Neural progenitor cell (in vitro differentiated cells): ENCODE results near the gene IL18R1. TPM values are rescaled to one million over a fixed set of nuclear protein-coding genes. Genes with fewer than 3 reads are reported as not detected.

ENCODE experiments used
- DNase-seq: peaks from one replicate; pipeline ENCODE4 v3.0.0-alpha.2; 2016; ENCODE audit warnings: low spot score
- H2AFZ ChIP-seq: fragments of 200-600 bp; sonication (generic); replicated peaks from 2 replicates; pipeline ENCODE4 v1.6.1; 2016; ENCODE audit warnings: antibody characterized with exemption
- H3F3A ChIP-seq: fragments of 200-600 bp; sonication (generic); 2 replicates; pipeline ENCODE4 v1.6.1; 2016; ENCODE audit warnings: antibody characterized with exemption, low read depth
- H3K27ac ChIP-seq: fragments of 200-600 bp; sonication (generic); 2 replicates; pipeline ENCODE4 v1.5.1; 2016; ENCODE audit warnings: mild to moderate bottlenecking
- H3K27me3 ChIP-seq: fragments of 200-600 bp; sonication (generic); 2 replicates; pipeline ENCODE4 v1.6.1; 2016; ENCODE audit warnings: mild to moderate bottlenecking, moderate library complexity
- H3K36me3 ChIP-seq: fragments of 200-600 bp; sonication (generic); 2 replicates; pipeline ENCODE4 v1.5.1; 2016
- H3K4me1 ChIP-seq: fragments of 200-600 bp; sonication (generic); 2 replicates; pipeline ENCODE4 v1.6.1; 2016; ENCODE audit warnings: mixed run types
- H3K4me2 ChIP-seq: fragments of 200-600 bp; sonication (generic); 2 replicates; pipeline ENCODE4 v1.6.1; 2016
- H3K4me3 ChIP-seq: fragments of 200-600 bp; sonication (generic); 2 replicates; pipeline ENCODE4 v1.5.1; 2016
- H3K79me2 ChIP-seq: fragments of 200-600 bp; sonication (generic); 2 replicates; pipeline ENCODE4 v1.6.1; 2016; ENCODE audit warnings: low read depth
- H3K9ac ChIP-seq: fragments of 200-600 bp; sonication (generic); 2 replicates; pipeline ENCODE4 v1.6.1; 2016
- H3K9me3 ChIP-seq: fragments of 200-600 bp; sonication (generic); 2 replicates; pipeline ENCODE4 v1.5.1; 2016; ENCODE audit warnings: low read depth
- H4K20me1 ChIP-seq: fragments of 200-600 bp; sonication (generic); 2 replicates; pipeline ENCODE4 v1.6.1; 2016; ENCODE audit warnings: low read depth
- H3K27ac Mint-ChIP-seq: 3 replicates; pipeline ENCODE4 v1.8.0; 2021; ENCODE audit warnings: mixed read lengths
- H3K27me3 Mint-ChIP-seq: 2 replicates; pipeline ENCODE4 v1.8.0; 2022; ENCODE audit warnings: low read depth, mild to moderate bottlenecking, inconsistent platforms, moderate library complexity, mixed read lengths; ENCODE audit not compliant: insufficient read depth
- H3K36me3 Mint-ChIP-seq: 3 replicates; pipeline ENCODE4 v1.8.0; 2021; ENCODE audit warnings: mixed read lengths
- H3K4me1 Mint-ChIP-seq: 3 replicates; pipeline ENCODE4 v1.8.0; 2021; ENCODE audit warnings: mixed read lengths
- H3K4me3 Mint-ChIP-seq: 3 replicates; pipeline ENCODE4 v1.8.0; 2021; ENCODE audit warnings: mild to moderate bottlenecking, moderate library complexity, mixed read lengths
- H3K9me3 Mint-ChIP-seq: 3 replicates; pipeline ENCODE4 v1.8.0; 2020; ENCODE audit warnings: mixed read lengths
- CTCF ChIP-seq: fragments of 200-600 bp; sonication (generic); IDR thresholded peaks from 2 replicates; pipeline ENCODE4 v1.5.1; 2017; ENCODE audit warnings: antibody characterized with exemption, mild to moderate bottlenecking
- EZH2 ChIP-seq: fragments of 200-600 bp; sonication (generic); IDR thresholded peaks from 2 replicates; pipeline ENCODE4 v1.6.1; 2017; ENCODE audit warnings: antibody characterized with exemption, mild to moderate bottlenecking, moderate library complexity
- EZH2phosphoT487 ChIP-seq: fragments of 200-600 bp; sonication (generic); IDR thresholded peaks from 2 replicates; pipeline ENCODE4 v1.6.1; 2017; ENCODE audit warnings: antibody characterized with exemption
- total RNA-seq: library from RNA; depleted of rRNA; stranded (reverse); fragments of >200 nt; gene quantifications from 2 replicates; pipeline ENCODE4 v1.2.3, GENCODE V29; 2015; ENCODE audit warnings: low replicate concordance

Gene IL18R1
- total RNA-seq, 1 donor from 2014 or later = 0.07 TPM

- peaks cover 6% of the 10 kb centered on the region for H3K9me3 ChIP-seq
- H3K27me3 ChIP-seq = no peaks in the 10 kb centered on the region
- H3K4me3 Mint-ChIP-seq = no peak overlapping the region
- no peaks in the 10 kb centered on the region for H3F3A ChIP-seq
- H3K27me3 Mint-ChIP-seq = peaks cover 5% of the 10 kb centered on the region
- H3K36me3 Mint-ChIP-seq = no peaks in the 10 kb centered on the region
- H3K4me1 Mint-ChIP-seq = no peaks in the 10 kb centered on the region
- no peak overlapping the region for H3K9ac ChIP-seq
- no peaks in the 10 kb centered on the region for H3K79me2 ChIP-seq
- no peak overlapping the region for H2AFZ ChIP-seq
- H3K27ac ChIP-seq = no peak overlapping the region
- no peaks in the 10 kb centered on the region for H3K4me1 ChIP-seq
- no peak overlapping the region for H3K27ac Mint-ChIP-seq
- H3K4me2 ChIP-seq = no peak overlapping the region
- TF ChIP-seq CTCF = no peak
- TF ChIP-seq EZH2 = no peak
- no peak for TF ChIP-seq EZH2phosphoT487
- no peak overlapping the region for H3K4me3 ChIP-seq
- no peaks in the 10 kb centered on the region for H4K20me1 ChIP-seq
- DNase-seq = no peak
- H3K36me3 ChIP-seq = no peaks in the 10 kb centered on the region
- H3K9me3 Mint-ChIP-seq = peaks cover 12% of the 10 kb centered on the region
These were observed 14.3 kb downstream of the IL18R1 start for GRCh38 chr2:102369866-102370265.

- Histone ChIP-seq H3K36me3 (no peaks in the 10 kb centered on the region), H3K27me3 (no peaks in the 10 kb centered on the region), H3K9me3 (no peaks in the 10 kb centered on the region), H3K4me2 (no peak overlapping the region), H2AFZ (no peak overlapping the region), H3K27ac (no peak overlapping the region), H3K4me1 (no peaks in the 10 kb centered on the region), H3K9ac (no peak overlapping the region), H3F3A (no peaks in the 10 kb centered on the region), H3K79me2 (no peaks in the 10 kb centered on the region), H4K20me1 (no peaks in the 10 kb centered on the region), H3K4me3 (no peak overlapping the region)
- Mint-ChIP-seq H3K4me1 (no peaks in the 10 kb centered on the region), H3K9me3 (no peaks in the 10 kb centered on the region), H3K27me3 (peaks cover 4% of the 10 kb centered on the region), H3K27ac (no peak overlapping the region), H3K4me3 (no peak overlapping the region), H3K36me3 (no peaks in the 10 kb centered on the region)
- TF ChIP-seq CTCF = no peak
- no peak for TF ChIP-seq EZH2phosphoT487
- TF ChIP-seq EZH2 = no peak
- DNase-seq = no peak
These were observed 20.5 kb downstream of the IL18R1 start for GRCh38 chr2:102376052-102376591.

- Histone ChIP-seq H3K9ac (no peak overlapping the region), H3K4me1 (no peaks in the 10 kb centered on the region), H3K27ac (no peak overlapping the region), H3F3A (no peaks in the 10 kb centered on the region), H4K20me1 (no peaks in the 10 kb centered on the region), H3K36me3 (no peaks in the 10 kb centered on the region), H2AFZ (no peak overlapping the region), H3K4me3 (no peak overlapping the region), H3K9me3 (peaks cover 8% of the 10 kb centered on the region), H3K27me3 (no peaks in the 10 kb centered on the region), H3K4me2 (no peak overlapping the region), H3K79me2 (no peaks in the 10 kb centered on the region)
- peaks cover 10% of the 10 kb centered on the region for H3K9me3 Mint-ChIP-seq
- H3K4me3 Mint-ChIP-seq = no peak overlapping the region
- H3K27ac Mint-ChIP-seq = no peak overlapping the region
- no peaks in the 10 kb centered on the region for H3K4me1 Mint-ChIP-seq
- TF ChIP-seq CTCF (no peak), EZH2phosphoT487 (no peak), EZH2 (no peak)
- peaks cover 2% of the 10 kb centered on the region for H3K27me3 Mint-ChIP-seq
- DNase-seq = no peak
- no peaks in the 10 kb centered on the region for H3K36me3 Mint-ChIP-seq
These were observed 28.1 kb downstream of the IL18R1 start for GRCh38 chr2:102383722-102384121.
